GM13976 (cell line): ENCODE data around the gene DGKB.

Experiments
- DNase-seq: peaks from one replicate; pipeline ENCODE4 v3.0.0; 2012; ENCODE audit warnings: low spot score
- CTCF ChIP-seq: IDR thresholded peaks from 2 replicates; pipeline ENCODE4 v1.5.1; 2012; ENCODE audit warnings: borderline replicate concordance, mild to moderate bottlenecking; ENCODE audit not compliant: insufficient read depth; ENCODE audit errors: extremely low read depth, missing control alignments, control extremely low read depth
- in situ Hi-C: fragments of 300-500 bp; cut with MboI; formaldehyde crosslinking; loops from one replicate; pipeline ENCODE4 v1.12.0; 2022; ENCODE audit warnings: low sequenced_read_pairs, mixed read lengths, inconsistent platforms; ENCODE audit not compliant: unreplicated experiment

Gene DGKB

GRCh38 chr7:14600766-14601367, 301.7 kb downstream of the DGKB start:
- TF ChIP-seq CTCF, result no peak
- DNase-seq, result no peak
- in situ Hi-C loops, result no loop called here

- DNase-seq, result no peak
- no peak for TF ChIP-seq CTCF
- in situ Hi-C loops, result no loop called here
These were observed 303.6 kb downstream of the DGKB start for GRCh38 chr7:14598978-14599377.

GRCh38 chr7:14596421-14596820, 306.1 kb downstream of the DGKB start:
- TF ChIP-seq CTCF, result no peak
- DNase-seq, result no peak
- in situ Hi-C loops, result no loop called here

- TF ChIP-seq CTCF, result no peak
- in situ Hi-C loops, result no loop called here
- DNase-seq, result no peak
These were observed 312.3 kb downstream of the DGKB start for GRCh38 chr7:14590206-14590605.

- no peak for TF ChIP-seq CTCF
- DNase-seq, result no peak
- in situ Hi-C loops, result no loop called here
These were observed 317.3 kb downstream of the DGKB start for GRCh38 chr7:14585232-14585631.

GRCh38 chr7:14583518-14583917, 319.0 kb downstream of the DGKB start:
- DNase-seq, result no peak
- in situ Hi-C loops, result no loop called here
- no peak for TF ChIP-seq CTCF
